Tibial nerve (tissue), 4 donors: Measurements from ENCODE around the gene IER3. TPM values are rescaled to one million over a fixed set of nuclear protein-coding genes. Genes with fewer than 3 reads are reported as not detected.

Source experiments
- DNase-seq, 2 donors: peaks; one replicate each; pipeline ENCODE4 v3.0.0-alpha.2; 2019; ENCODE audit warnings: low spot score in 2 of 2
- H3K27ac ChIP-seq, 4 donors: fragments of 200-600 bp; sonication (generic) in 3 of 4; one replicate each; pipeline ENCODE4 v1.5.1; 2017 to 2019; ENCODE audit warnings: mild to moderate bottlenecking in 1 of 4
- H3K27me3 ChIP-seq, 2 donors: fragments of 200-600 bp; sonication (generic) in 1 of 2; one replicate each; pipeline versions ENCODE4 v1.5.1 to v1.6.0; 2017 to 2019
- H3K36me3 ChIP-seq, 3 donors: fragments of 200-600 bp; sonication (generic); one replicate each; pipeline ENCODE4 v1.5.1; 2018 to 2019
- H3K4me1 ChIP-seq, 4 donors: fragments of 200-600 bp; sonication (generic) in 3 of 4; one replicate each; pipeline ENCODE4 v1.5.1; 2017 to 2019
- H3K4me3 ChIP-seq, 4 donors: fragments of 200-600 bp; sonication (generic) in 3 of 4; one replicate each; pipeline ENCODE4 v1.5.1; 2017 to 2019; ENCODE audit warnings: mild to moderate bottlenecking in 1 of 4, moderate library complexity in 1 of 4
- H3K9me3 ChIP-seq, 4 donors: fragments of 200-600 bp; sonication (generic) in 3 of 4; one replicate each; pipeline ENCODE4 v1.5.1; 2017 to 2019
- EP300 ChIP-seq, 2 donors: sonication (generic); formaldehyde crosslinking; IDR thresholded peaks; one replicate each; pipeline ENCODE4 v1.6.1; 2017; ENCODE audit warnings: antibody characterized with exemption in 2 of 2, mild to moderate bottlenecking in 1 of 2
- POLR2A ChIP-seq, 2 donors: fragments of 450-650 bp; IDR thresholded peaks; one replicate each; pipeline ENCODE4 v1.6.1; 2017; ENCODE audit warnings: antibody characterized with exemption in 2 of 2, mild to moderate bottlenecking in 2 of 2, moderate library complexity in 2 of 2
- WGBS, 2 donors: methylation state at CpG; one replicate each; pipeline ENCODE4 v1.1.5; 2018; 5-methylcytosine and 5-hydroxymethylcytosine counted together
- small RNA-seq: library from RNA; depleted of rRNA; stranded (forward); fragments of <200 nt; gene quantifications from one replicate; pipeline ENCODE3, GENCODE V24; 2016
- total RNA-seq, 4 donors: library from RNA; depleted of rRNA; stranded (reverse); fragments of >200 nt; gene quantifications; one replicate each; pipeline ENCODE4 v1.1.0, GENCODE V29; 2016
- TF ChIP-seq, protein P1 (sequence below), 5 experiments: fragments of 200-600 bp in 3 of 5; fragments of 450-650 bp in 2 of 5; sonication (generic) in 3 of 5; IDR thresholded peaks; one replicate each; pipeline ENCODE4 v1.5.1; 2016 to 2019; ENCODE audit warnings: antibody characterized with exemption in 5 of 5, mild to moderate bottlenecking in 3 of 5, moderate library complexity in 2 of 5

The IER3 gene
- total RNA-seq, 4 donors from 2014 or later: 4.5 to 15.3 (median 8.0) TPM

DNA sequence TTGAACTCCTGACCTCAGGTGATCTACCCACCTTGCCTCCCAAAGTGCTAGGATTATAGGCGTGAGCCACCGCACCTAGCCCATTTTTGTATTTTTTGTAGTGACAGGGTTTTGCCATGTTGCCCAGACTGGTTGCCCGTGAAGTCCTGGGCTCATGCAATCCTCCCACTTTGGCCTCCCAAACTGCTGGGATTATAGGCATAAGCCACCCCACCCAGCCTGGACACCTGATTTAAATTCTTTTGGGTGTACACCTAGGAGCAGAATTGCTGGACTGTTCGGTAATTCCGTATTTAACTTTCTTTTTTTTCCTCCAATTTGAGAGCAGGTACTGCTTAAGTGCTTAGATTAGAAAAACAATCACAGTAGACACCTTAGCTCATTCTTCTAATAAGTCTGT lies 47.9 kb downstream of the IER3 start:
- Histone ChIP-seq H3K4me3 (no peak overlapping the region), H3K27me3 (no peaks in the 10 kb centered on the region), H3K36me3 (peaks cover 0 to 24% (median 3%) of the 10 kb centered on the region in 3 donors), H3K4me1 (peaks cover 0 to 15% (median 2%) of the 10 kb centered on the region in 4 donors), H3K9me3 (no peaks in the 10 kb centered on the region), H3K27ac (peak overlapping the region in 1 of 4 donors; percentile 3)
- 98% methylated on average over 5 of the region's 5 CpGs for WGBS, 2 donors
- no peak for DNase-seq
- TF ChIP-seq POLR2A (IDR thresholded peaks at IDR 0.05) (no peak), EP300 (IDR thresholded peaks at IDR 0.05) (no peak)
- TF ChIP-seq, protein P1, sequence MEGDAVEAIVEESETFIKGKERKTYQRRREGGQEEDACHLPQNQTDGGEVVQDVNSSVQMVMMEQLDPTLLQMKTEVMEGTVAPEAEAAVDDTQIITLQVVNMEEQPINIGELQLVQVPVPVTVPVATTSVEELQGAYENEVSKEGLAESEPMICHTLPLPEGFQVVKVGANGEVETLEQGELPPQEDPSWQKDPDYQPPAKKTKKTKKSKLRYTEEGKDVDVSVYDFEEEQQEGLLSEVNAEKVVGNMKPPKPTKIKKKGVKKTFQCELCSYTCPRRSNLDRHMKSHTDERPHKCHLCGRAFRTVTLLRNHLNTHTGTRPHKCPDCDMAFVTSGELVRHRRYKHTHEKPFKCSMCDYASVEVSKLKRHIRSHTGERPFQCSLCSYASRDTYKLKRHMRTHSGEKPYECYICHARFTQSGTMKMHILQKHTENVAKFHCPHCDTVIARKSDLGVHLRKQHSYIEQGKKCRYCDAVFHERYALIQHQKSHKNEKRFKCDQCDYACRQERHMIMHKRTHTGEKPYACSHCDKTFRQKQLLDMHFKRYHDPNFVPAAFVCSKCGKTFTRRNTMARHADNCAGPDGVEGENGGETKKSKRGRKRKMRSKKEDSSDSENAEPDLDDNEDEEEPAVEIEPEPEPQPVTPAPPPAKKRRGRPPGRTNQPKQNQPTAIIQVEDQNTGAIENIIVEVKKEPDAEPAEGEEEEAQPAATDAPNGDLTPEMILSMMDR (IDR thresholded peaks at IDR 0.05): no peak

Small RNA genes lying within 50 kb of the gene (small RNA-seq; reads per million reads assigned to genes)
- gene RF00019 (not detected), gene RN7SL353P (not detected)

Other genes starting within 250 kb of the IER3 start
- gene GNL1, start 188.1 kb downstream of the IER3 start, total RNA-seq: 10 to 100 TPM; 38.1 to 45.2 (median 44.3) TPM
- 10 to 100 TPM in 1 of 4 donors, 1 to 10 TPM in 3; 8.0 to 10.3 (median 8.8) TPM for gene PRR3, start 187.3 kb downstream of the IER3 start, total RNA-seq
- 10 to 100 TPM; 31.4 to 64.5 (median 36.9) TPM for gene ABCF1, start 173.1 kb downstream of the IER3 start, total RNA-seq
- 10 to 100 TPM; 29.4 to 48.6 (median 39.3) TPM for gene PPP1R10, start 127.3 kb downstream of the IER3 start, total RNA-seq
- 10 to 100 TPM; 36.9 to 67.7 (median 50.3) TPM for gene MRPS18B, start 126.7 kb downstream of the IER3 start, total RNA-seq
- gene ATAT1, start 117.7 kb downstream of the IER3 start, total RNA-seq: 10 to 100 TPM in 1 of 4 donors, 1 to 10 TPM in 3; 5.5 to 18.0 (median 7.7) TPM
- 10 to 100 TPM; 13.5 to 21.4 (median 20.7) TPM for gene C6orf136, start 97.4 kb downstream of the IER3 start, total RNA-seq
- 10 to 100 TPM; 22.7 to 40.2 (median 29.2) TPM for gene DHX16, start 71.5 kb downstream of the IER3 start, total RNA-seq
- 10 to 100 TPM; 26.6 to 48.0 (median 35.5) TPM for gene PPP1R18, start 57.9 kb downstream of the IER3 start, total RNA-seq
- 10 to 100 TPM in 1 of 4 donors, 1 to 10 TPM in 3; 6.0 to 13.3 (median 6.9) TPM for gene NRM, start 53.6 kb downstream of the IER3 start, total RNA-seq
- gene MDC1, start 27.3 kb downstream of the IER3 start, total RNA-seq: 10 to 100 TPM; 21.3 to 36.0 (median 26.2) TPM
- 100 to 1,000 TPM; 152 to 218 (median 207) TPM for gene TUBB, start 24.2 kb downstream of the IER3 start, total RNA-seq
- gene FLOT1, start 1.9 kb downstream of the IER3 start, total RNA-seq: 100 to 1,000 TPM in 1 of 4 donors, 10 to 100 TPM in 3; 83.1 to 157 (median 94.6) TPM
- 10 to 100 TPM; 36.7 to 60.1 (median 39.8) TPM for gene DDR1, start 140.0 kb upstream of the IER3 start, total RNA-seq
- gene GTF2H4, start 163.7 kb upstream of the IER3 start, total RNA-seq: 10 to 100 TPM in 2 of 4 donors, 1 to 10 TPM in 2; 2.2 to 25.2 (median 10.1) TPM
- 10 to 100 TPM; 22.6 to 26.2 (median 24.7) TPM for gene VARS2, start 169.7 kb upstream of the IER3 start, total RNA-seq
- not detected for gene SFTA2, start 187.6 kb upstream of the IER3 start, total RNA-seq
- gene MUCL3, start 196.4 kb upstream of the IER3 start, total RNA-seq: under 1 TPM in 1 of 4 donors, not detected in 3; under 0.01 TPM
- not detected for gene MUC21, start 239.2 kb upstream of the IER3 start, total RNA-seq